Activated T-helper 1 cell treated with anti-CD3 and anti-CD28 coated beads, Interleukin-12 subunit alpha, Interleukin-12 subunit beta, Interleukin-2, Interleukin-4 antibody, amounts not matched to agents 30 ng/mL and 10 ng/mL and 1 ng/mL, durations not matched to agents 14 hours and 24 hours and 36 hours (primary cell): ENCODE measurements around the gene HOXC4. TPM values are rescaled to one million over a fixed set of nuclear protein-coding genes. Genes with fewer than 3 reads are reported as not detected.

Source experiments
- DNase-seq: peaks from one replicate; pipeline ENCODE4 v3.0.0; 2021; ENCODE audit warnings: low spot score
- H3K27ac Mint-ChIP-seq: one replicate; pipeline ENCODE4 v1.8.0; 2021; ENCODE audit warnings: mild to moderate bottlenecking, mixed read lengths
- H3K27me3 Mint-ChIP-seq: one replicate; pipeline ENCODE4 v1.8.0; 2022; ENCODE audit warnings: mild to moderate bottlenecking, moderate library complexity, mixed read lengths; ENCODE audit not compliant: insufficient read depth
- H3K36me3 Mint-ChIP-seq: one replicate; pipeline ENCODE4 v1.8.0; 2021; ENCODE audit warnings: low read depth, mixed read lengths
- H3K4me1 Mint-ChIP-seq: one replicate; pipeline ENCODE4 v1.8.0; 2021; ENCODE audit warnings: low read depth, mixed read lengths
- H3K4me3 Mint-ChIP-seq: one replicate; pipeline ENCODE4 v1.8.0; 2021; ENCODE audit warnings: mild to moderate bottlenecking, moderate library complexity, mixed read lengths
- H3K9me3 Mint-ChIP-seq: one replicate; pipeline ENCODE4 v1.8.0; 2021; ENCODE audit warnings: mixed read lengths
- intact Hi-C: fragments of 100-400 bp; cut with micrococcal nuclease; formaldehyde crosslinking; loops from one replicate; pipeline ENCODE4 v1.15.1; 2024
- total RNA-seq: library from RNA; stranded (reverse); gene quantifications from 2 replicates; pipeline ENCODE4 v1.2.3, GENCODE V29; 2022

HOXC4 gene
- total RNA-seq, 1 donor from 2014 or later: not detected

DNA sequence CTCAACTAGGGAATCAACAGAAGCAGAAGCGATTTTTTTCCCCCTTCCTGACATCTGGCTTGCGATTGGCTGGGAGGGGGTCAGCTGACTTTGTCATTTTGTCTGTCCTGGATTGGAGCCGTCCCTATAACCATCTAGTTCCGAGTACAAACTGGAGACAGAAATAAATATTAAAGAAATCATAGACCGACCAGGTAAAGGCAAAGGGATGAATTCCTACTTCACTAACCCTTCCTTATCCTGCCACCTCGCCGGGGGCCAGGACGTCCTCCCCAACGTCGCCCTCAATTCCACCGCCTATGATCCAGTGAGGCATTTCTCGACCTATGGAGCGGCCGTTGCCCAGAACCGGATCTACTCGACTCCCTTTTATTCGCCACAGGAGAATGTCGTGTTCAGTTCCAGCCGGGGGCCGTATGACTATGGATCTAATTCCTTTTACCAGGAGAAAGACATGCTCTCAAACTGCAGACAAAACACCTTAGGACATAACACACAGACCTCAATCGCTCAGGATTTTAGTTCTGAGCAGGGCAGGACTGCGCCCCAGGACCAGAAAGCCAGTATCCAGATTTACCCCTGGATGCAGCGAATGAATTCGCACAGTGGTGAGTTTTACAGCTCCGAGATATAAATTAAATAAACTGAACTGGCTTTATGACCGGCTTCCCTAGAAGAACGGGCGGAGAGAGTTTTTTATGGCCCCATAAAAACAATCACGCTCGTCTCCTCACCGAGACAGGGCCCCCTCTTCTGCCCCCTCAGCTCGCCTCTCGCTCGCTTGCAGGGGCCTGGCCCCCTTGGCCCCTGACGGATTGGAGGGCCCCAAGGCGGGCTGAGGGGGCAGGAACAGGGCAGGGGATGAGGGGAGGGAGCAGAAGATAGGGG lies 25.1 kb upstream of the HOXC4 start, which contains the start of gene HOXC6:
Gene HOXC6, plus strand, starts transcription at position 127 of the 888 bp plus-strand sequence. Its CDS starts 82 bp downstream, at position 209.
- Mint-ChIP-seq H3K27ac (no peak within 1 kb of the TSS), H3K4me1 (peaks cover 23% of the 10 kb centered on the region), H3K9me3 (no peaks in the 10 kb centered on the region), H3K36me3 (no peaks in the 10 kb centered on the region), H3K4me3 (no peak within 1 kb of the TSS), H3K27me3 (peaks cover 86% of the 10 kb centered on the region)
- intact Hi-C loops: no loop called here
- DNase-seq: no peak

- no peaks in the 10 kb centered on the region for H3K36me3 Mint-ChIP-seq
- intact Hi-C loops: loop anchor here (5.0 kb wide), 1 partner anchor 32 kb away; no protein-coding TSS in a partner anchor
- DNase-seq: no peak
- H3K4me3 Mint-ChIP-seq: peak overlapping the region; percentile 11
- H3K27me3 Mint-ChIP-seq: peaks cover 83% of the 10 kb centered on the region
- H3K4me1 Mint-ChIP-seq: peaks cover 24% of the 10 kb centered on the region
- no peaks in the 10 kb centered on the region for H3K9me3 Mint-ChIP-seq
- H3K27ac Mint-ChIP-seq: no peak overlapping the region
Observed at GRCh38 chr12:54029529-54030441, 23.9 kb upstream of the HOXC4 start.

GRCh38 chr12:54030442-54030801 lies 23.2 kb upstream of the HOXC4 start:
- Mint-ChIP-seq H3K4me1 (peaks cover 24% of the 10 kb centered on the region), H3K9me3 (no peaks in the 10 kb centered on the region), H3K4me3 (no peak overlapping the region), H3K27ac (peak overlapping the region; percentile 40), H3K36me3 (no peaks in the 10 kb centered on the region), H3K27me3 (peaks cover 84% of the 10 kb centered on the region)
- DNase-seq: no peak
- intact Hi-C loops: loop anchor here (5.0 kb wide), 1 partner anchor 33 kb away; no protein-coding TSS in a partner anchor

DNA sequence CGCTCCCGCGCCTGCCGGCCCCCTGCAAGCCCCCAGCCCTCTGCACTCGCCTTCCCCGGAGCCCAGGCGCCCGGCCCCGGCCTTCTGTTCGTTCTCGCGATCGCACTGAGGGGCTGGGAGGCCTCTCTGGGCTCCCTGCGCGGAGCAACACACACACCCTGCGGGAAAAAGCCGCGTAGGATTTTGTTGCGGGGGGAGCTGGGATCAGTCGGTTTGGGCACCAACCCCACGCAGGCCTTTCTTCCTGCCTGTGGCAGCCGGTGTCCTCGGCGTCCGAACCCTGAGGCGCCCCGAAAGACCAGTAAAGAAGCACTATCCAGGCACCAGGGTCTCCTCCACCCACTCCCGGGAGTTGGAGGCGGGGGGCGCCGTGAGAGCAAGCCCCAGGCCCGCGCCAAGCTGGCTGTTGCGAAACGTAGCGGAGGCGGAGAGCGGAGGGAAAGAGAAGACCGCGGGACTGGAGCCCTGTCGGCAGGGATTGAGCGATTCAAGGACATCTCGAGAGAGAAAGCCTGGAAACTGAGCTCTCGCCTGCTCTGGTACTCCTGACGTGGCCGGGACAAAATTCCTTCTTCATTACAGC lies 22.7 kb upstream of the HOXC4 start:
- H3K4me3 Mint-ChIP-seq: no peak overlapping the region
- H3K27me3 Mint-ChIP-seq: peaks cover 82% of the 10 kb centered on the region
- H3K27ac Mint-ChIP-seq: no peak overlapping the region
- H3K36me3 Mint-ChIP-seq: no peaks in the 10 kb centered on the region
- DNase-seq: no peak
- H3K4me1 Mint-ChIP-seq: peaks cover 24% of the 10 kb centered on the region
- no peaks in the 10 kb centered on the region for H3K9me3 Mint-ChIP-seq
- intact Hi-C loops: loop anchor here (5.0 kb wide), 1 partner anchor 34 kb away; no protein-coding TSS in a partner anchor

- no peaks in the 10 kb centered on the region for H3K9me3 Mint-ChIP-seq
- peaks cover 83% of the 10 kb centered on the region for H3K27me3 Mint-ChIP-seq
- H3K4me1 Mint-ChIP-seq: peaks cover 24% of the 10 kb centered on the region
- no peaks in the 10 kb centered on the region for H3K36me3 Mint-ChIP-seq
- no peak overlapping the region for H3K27ac Mint-ChIP-seq
- DNase-seq: no peak
- no peak overlapping the region for H3K4me3 Mint-ChIP-seq
- intact Hi-C loops: loop anchor here (5.0 kb wide), 1 partner anchor 34 kb away; no protein-coding TSS in a partner anchor
Observed at GRCh38 chr12:54031480-54031879, 22.2 kb upstream of the HOXC4 start.

DNA sequence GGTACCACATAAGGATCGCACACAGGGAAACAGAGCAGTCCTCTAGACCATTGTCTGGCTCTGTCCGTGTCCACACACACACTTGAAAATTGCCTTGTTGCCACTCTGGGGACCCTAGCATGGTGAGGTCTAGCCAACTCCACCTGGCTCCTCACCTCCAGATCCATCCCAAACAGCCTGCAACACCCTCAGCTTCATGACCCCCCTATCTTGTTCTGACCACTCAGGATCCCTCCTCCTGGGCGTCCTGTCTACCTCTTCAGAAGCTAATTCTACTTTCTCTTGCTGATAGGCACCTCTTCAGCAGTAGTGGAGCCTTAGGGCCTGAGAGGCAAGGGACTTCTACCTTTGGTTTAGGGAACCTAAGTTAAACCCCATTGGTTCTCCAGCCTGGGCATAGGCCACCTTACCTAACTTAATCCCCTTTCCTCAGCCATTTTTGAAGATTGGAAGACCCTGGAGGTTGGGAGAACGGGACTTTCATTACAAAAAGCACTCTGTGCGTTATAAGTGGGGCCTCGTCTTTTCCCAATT lies 21.5 kb upstream of the HOXC4 start:
- no peak overlapping the region for H3K4me3 Mint-ChIP-seq
- H3K27ac Mint-ChIP-seq: peak overlapping the region; percentile 10
- no peak for DNase-seq
- peaks cover 20% of the 10 kb centered on the region for H3K4me1 Mint-ChIP-seq
- H3K36me3 Mint-ChIP-seq: no peaks in the 10 kb centered on the region
- H3K9me3 Mint-ChIP-seq: no peaks in the 10 kb centered on the region
- intact Hi-C loops: loop anchor here (1.0 to 5.0 kb wide), 6 partner anchors 13 to 169 kb away; no protein-coding TSS in a partner anchor
- peaks cover 79% of the 10 kb centered on the region for H3K27me3 Mint-ChIP-seq

DNA sequence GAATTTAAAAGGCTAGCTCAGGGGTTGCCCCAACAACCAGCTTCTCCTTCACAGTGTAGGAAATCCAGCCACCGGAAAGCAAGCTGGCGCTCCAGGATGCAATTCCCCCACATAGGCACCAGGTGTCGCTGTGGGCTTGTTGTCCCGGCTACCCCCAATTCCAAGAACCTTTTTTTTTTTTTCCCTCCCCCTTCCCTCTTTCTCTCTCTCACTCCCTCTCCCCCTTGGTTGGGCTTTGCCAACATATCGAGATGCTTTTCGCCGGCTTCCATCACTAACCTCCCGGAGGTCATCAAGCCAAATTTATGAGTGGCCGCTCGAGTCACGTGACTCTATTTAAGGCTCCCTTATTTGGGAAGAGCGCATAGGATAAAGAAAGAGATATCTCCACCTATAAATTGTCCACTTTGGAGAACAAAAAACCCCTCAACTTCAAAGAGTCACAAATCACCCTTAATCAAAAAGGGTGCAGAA lies 21.0 kb upstream of the HOXC4 start, which contains the start of gene HOXC5:
Gene HOXC5, plus strand, starts transcription at position 424 of the 474 bp plus-strand sequence. CDS start 73 bp downstream, outside the sequence.
- Mint-ChIP-seq H3K4me3 (peak within 1 kb of the TSS; percentile 49), H3K36me3 (no peaks in the 10 kb centered on the region), H3K27ac (peak within 1 kb of the TSS; percentile 52), H3K4me1 (peaks cover 20% of the 10 kb centered on the region), H3K27me3 (peaks cover 79% of the 10 kb centered on the region), H3K9me3 (no peaks in the 10 kb centered on the region)
- intact Hi-C loops: loop anchor here (1.0 to 5.0 kb wide), 6 partner anchors 14 to 169 kb away; no protein-coding TSS in a partner anchor
- peak; percentile 48 for DNase-seq

DNA sequence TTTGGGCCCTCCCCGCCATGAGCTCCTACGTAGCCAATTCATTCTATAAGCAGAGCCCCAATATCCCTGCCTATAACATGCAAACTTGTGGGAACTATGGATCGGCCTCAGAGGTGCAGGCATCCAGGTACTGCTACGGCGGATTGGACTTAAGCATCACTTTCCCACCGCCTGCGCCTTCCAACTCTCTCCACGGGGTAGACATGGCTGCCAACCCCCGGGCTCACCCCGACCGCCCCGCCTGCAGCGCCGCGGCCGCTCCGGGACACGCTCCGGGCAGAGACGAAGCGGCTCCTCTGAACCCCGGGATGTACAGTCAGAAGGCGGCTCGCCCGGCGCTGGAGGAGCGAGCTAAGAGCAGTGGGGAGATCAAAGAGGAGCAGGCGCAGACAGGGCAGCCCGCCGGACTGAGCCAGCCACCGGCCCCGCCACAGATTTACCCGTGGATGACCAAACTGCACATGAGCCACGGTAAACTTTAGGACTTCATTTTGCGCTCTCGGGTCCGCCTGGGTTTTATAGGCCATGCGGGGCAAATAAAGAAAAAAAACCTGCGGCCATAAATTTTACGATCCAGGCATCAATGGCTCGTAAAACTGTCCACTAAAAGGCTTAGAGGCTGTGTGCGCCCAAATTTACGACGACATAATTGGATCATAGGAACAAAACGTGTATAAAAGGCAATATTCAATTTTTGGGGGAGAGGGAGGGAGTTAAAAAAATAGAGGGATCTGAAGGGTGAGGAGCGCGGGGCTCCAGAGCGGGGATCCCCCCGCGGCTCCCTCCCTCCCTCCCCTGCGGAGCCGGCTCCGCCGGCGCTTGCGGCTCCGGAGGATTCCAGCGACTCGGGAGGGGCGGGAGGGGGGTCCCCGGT lies 20.3 kb upstream of the HOXC4 start:
- Mint-ChIP-seq H3K4me1 (peaks cover 19% of the 10 kb centered on the region), H3K36me3 (no peaks in the 10 kb centered on the region), H3K4me3 (peak overlapping the region; percentile 49), H3K27ac (peak overlapping the region; percentile 52), H3K27me3 (peaks cover 76% of the 10 kb centered on the region), H3K9me3 (no peaks in the 10 kb centered on the region)
- intact Hi-C loops: loop anchor here (2.0 to 5.0 kb wide), 3 partner anchors 15 to 36 kb away; no protein-coding TSS in a partner anchor
- DNase-seq: no peak

- Mint-ChIP-seq H3K4me3 (peak overlapping the region; percentile 26), H3K27me3 (peaks cover 78% of the 10 kb centered on the region), H3K9me3 (no peaks in the 10 kb centered on the region), H3K4me1 (peaks cover 15% of the 10 kb centered on the region), H3K27ac (peak overlapping the region; percentile 52), H3K36me3 (no peaks in the 10 kb centered on the region)
- DNase-seq: no peak
- intact Hi-C loops: loop anchor here (2.0 to 5.0 kb wide), 3 partner anchors 15 to 37 kb away; no protein-coding TSS in a partner anchor
Observed at GRCh38 chr12:54033980-54034784, 19.5 kb upstream of the HOXC4 start.

DNA sequence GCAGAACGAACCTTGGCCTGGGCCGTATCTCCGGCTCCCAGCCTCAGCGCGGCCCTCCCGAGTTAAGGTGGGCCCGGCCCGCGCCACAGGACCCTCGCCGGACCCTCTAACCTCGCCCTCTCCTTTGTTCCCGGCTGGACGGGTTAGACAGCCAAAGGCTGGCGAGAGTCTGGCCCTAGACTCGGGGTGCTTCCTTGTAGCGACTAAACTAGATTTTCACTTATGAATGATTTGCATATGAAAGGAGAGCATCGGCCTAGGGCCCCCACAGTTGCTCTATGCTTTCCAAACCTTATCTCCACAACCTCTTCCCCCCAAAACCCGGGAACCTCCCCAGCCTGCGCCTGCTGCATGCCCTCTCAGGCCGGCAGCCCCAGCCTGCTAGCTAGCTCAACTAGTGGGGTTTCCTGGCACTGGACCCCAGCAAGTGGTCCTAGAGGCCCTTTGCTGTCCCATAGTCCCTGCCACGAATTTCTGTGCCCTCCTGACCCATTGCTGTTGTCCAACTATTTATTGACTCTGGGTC lies 18.8 kb upstream of the HOXC4 start:
- Mint-ChIP-seq H3K9me3 (no peaks in the 10 kb centered on the region), H3K36me3 (no peaks in the 10 kb centered on the region), H3K4me3 (no peak overlapping the region), H3K27me3 (peaks cover 79% of the 10 kb centered on the region), H3K4me1 (peaks cover 15% of the 10 kb centered on the region), H3K27ac (no peak overlapping the region)
- DNase-seq: no peak
- intact Hi-C loops: loop anchor here (5.0 kb wide), 1 partner anchor 38 kb away; no protein-coding TSS in a partner anchor
